Measurements from ENCODE around the gene ELOVL4. TPM values are rescaled to one million over a fixed set of nuclear protein-coding genes. Genes with fewer than 3 reads are reported as not detected.

Gene ELOVL4
- total RNA-seq (2014; rRNA removed; shearing (Covaris generic)), result not detected in 2 replicates

DNA sequence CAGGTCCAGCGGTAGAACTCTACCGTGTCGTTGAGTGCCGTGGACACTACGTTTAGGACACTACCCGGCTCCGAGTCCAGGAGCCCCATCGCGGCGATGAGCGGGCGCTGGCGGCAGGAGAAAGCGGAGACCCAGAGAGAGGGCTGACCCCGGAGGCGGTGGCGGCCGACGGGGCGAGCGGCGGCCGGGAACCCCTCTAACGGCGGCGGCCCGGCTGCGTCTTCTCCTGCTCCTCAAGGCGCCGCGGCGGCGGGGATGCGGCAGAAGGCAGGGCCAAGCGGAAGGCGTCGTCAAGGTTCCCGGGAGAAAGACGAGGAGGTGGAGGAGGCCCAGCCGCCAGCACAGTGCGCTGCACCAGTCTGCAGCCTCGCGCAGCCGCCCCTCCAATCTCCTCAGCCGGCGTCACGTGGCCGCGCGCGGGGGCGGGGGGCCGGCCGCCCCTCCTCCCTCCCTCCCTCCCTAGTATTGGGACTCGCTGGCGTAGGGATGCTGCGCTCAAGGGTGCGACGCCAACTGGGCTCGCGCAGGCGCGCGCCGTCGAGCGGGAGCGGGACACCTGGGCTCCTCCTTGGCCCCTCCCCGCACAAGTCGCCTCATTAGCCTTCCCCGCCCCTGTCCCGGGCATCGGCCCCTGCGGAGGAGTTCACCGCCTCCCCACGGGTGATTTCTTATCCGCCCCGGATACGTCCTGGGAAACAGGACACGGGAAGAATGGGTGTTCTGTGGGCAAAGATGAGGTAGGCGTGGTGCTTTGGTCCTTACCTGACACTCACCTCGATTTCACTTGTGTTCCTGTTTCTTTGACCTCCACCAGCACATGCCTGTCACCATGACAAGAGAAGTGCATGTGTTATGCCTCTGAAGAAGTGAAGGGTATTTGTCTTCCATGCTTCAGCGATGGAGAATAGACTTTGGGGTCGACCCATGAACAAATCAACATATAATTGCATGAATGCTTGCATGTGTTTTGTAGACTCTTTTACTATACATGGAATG is at the start of gene ELOVL4:
ELOVL4 (minus strand) TSS at position 363 of the 996 bp plus-strand sequence; CDS start at position 89, 274 bp downstream.
- DNase-seq (ENCODE audit: low spot score), result no peak

DNA sequence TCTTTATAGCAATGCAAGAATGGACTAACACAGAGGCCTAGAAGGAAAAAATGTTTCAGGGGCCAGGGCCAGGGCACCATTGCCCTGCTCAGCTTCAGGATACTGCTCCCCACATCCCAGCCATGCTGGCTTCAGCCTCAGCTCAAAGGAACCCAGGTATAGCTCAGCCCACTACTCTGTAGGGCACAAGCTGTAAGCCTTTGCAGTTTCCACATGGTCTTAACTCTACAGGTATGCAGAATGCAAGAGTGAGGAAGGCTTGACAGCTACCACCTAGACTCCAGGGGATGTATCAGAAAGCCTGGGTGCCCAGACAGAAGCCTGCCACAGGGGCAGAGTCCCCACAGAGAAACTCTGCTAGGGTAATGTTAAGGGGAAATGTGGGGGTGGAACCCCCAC is 46.6 kb upstream of the ELOVL4 start:
- DNase-seq (ENCODE audit: low spot score), result no peak

DNA sequence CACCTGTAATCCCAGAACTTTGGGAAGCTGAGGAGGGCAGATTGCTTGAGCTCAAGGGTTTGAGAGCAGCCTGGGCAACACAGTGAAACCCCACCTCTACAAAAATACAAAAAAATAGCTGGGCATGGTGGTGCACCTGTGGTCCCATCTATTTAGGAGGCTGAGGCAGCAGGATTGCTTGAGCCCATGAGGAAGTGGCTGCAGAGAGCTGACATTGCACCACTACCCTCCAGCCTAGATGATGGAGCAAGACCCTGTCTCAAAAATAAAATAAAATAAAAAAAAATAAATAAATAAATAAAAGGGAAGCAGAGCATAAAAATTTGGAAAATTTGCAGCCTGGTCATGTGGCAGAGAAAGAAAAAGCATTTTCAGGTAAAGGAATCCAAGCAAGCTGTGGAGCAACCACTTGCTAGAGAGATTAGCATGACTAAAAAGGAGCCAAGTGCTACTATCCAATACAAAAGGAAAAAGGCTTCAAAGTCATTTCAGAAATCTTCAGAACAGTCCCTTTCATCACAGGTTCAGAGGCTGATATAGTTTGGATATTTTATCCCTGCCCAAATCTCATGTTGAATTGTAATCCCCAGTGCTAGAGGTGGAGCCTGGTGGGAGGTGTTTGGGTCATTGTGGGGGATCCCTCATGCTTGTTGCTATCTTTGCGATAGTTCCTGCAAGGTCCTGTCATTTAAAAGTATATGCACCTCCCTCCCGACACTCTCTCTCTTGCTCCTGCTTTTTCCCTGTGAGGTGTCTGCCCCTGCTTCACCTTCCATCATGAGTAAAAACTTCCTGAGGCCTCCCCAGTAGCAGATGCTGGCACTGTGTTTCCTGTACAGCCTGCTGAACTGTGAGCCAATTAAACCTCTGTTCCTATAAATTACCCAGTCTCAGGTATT is 45.9 kb upstream of the ELOVL4 start:
- no peak for DNase-seq (ENCODE audit: low spot score)

DNA sequence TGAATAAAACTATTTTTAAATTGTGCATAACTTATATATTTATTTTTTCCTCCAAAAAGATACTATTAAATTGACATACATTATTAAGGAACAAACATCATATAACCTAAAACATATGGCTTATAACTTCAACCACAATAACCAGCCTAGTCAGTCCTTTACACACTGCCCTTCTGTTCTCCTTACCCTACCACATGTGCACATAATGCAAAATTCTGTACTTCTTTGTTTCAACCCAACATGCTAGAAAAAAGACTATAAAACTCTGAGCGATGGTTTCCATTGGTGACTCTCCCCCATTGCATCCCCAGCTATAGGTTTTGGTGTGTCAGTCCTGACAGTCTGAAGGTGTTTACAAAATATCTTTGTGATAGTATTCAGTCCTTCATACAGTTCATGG is 42.3 kb upstream of the ELOVL4 start:
- DNase-seq (ENCODE audit: low spot score), result no peak

DNA sequence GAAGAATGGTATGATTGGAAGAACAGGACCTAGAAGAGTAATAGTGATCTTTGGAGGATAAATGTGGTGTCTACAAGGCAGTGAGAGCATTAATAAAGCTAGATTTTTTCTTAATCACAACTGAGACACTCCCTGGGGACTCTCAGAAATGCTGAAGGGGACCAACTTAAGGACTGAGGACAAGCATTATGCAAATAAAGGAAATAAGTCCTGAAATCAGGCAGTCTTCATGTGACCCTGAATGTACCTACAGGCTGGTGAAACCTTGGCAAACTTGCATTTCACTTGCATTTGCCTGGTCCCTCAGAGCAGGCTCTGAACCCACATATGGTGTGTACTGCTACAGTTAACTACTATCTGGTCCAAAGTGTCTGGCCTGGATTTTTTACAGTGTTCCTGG is 37.8 kb upstream of the ELOVL4 start:
- no peak for DNase-seq (ENCODE audit: low spot score)

DNA sequence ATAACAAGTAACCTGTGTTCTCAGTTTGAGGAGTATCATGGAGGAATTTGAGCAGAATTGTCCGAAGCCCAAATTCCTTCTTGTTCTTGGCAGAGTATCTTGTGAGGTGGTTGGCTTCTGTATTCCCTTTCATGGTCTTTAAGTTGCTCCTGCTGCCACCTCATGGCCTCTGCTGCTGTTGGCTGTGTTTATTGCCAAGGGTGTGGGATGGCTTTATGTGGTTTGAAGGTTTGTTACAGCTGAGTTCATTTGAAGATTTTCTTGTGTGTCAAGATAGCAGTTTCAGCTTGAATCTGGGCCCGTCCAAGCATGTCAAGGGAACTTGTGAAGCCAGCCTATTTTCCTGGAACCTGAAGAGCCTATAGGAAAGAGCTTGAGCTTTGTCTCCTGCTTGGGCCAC is 36.9 kb upstream of the ELOVL4 start:
- peak; percentile 8 for DNase-seq (ENCODE audit: low spot score)

DNA sequence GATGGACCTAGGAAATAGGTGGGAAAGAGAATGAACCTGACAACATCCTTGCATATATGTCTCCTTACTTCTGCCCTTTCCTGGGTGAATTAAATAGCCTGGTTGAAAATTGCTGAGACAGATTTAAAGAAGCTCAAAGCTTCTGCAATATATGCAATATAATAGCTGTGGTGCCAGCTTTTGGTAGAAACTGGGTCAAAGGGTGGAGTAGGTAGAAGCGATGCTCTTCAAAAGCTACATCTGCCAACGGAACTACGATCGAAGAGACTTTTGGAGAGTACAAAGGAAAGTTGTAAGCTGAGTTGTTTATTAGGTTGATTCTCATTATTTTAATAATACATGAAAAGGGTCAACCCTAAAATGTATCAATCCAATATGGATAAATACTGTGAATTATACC is 34.3 kb upstream of the ELOVL4 start:
- DNase-seq (ENCODE audit: low spot score), result no peak

DNA sequence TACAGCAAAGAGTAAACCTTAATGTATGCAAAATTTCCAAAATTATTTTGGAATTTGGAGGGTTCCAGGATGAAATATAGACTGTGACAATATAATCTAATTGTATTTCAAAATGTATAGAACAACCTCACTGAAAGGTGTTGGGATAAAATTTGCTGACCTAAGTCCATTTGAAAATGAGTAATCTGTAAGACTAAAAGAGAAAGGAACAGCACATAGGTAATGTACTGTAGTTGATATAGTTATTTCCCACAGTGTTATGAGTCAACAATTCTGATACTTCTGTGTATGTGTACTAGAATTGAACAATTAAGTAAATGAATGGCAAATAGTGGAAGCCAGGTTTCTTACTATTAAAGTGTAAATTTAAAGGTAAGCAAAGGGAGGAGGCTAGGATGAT is 23.8 kb upstream of the ELOVL4 start:
- DNase-seq (ENCODE audit: low spot score), result no peak

DNA sequence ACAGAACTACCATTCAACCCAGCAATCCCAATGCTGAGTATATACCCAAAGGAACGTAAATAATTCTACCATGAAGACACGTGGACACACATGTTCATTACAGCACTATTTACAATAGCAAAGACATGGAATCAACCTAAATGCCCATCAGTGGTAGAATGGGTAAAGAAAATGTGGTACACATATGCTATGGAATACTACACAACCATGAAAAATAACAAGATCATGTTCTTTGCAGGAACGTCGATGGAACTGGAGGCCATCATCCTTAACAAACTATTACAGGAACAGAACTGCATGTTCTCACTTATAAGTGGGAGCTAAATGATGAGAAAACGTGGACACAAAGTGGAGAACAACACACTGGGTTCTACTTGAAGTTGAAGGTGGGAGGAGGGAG is 22.4 kb upstream of the ELOVL4 start:
- no peak for DNase-seq (ENCODE audit: low spot score)

DNA sequence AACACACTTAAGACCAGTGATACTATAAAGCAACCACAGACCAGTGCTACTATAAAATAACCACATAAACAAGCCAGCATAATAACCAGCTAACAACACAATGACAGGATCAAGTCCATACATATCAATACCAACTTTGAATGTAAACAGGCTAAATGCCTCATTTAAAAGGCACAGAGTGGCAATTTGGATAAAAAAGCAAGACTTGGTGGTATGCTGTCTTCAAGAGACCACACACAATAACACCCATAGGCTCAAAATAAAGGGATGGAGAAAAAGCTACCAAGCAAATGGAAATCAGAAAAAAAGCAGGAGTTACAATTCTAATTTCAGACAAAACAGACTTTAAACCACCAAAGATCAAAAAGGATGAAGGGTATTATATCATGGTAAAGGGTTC is 19.8 kb upstream of the ELOVL4 start:
- no peak for DNase-seq (ENCODE audit: low spot score)

DNA sequence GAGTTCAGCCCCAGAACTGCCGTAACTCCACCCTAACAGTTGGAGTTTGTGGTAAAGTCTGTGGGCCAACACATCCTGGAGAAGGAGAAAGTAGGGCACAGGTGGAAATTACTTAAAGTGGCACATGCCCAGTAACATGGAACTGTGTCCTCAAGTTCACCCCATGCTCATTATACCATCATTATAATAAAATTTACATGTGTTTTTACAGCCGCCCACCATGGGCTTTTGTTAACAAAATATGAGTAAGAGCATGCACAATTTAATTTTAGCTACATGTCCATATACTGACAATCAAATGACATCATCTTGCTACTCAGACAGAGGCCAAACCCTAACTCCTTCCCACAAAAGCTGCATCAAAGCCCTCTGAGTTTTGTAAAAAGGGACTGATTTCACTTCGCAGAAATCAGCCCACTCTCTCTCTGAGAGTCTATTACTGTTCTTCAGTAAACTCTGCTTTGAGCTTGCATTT is 17.3 kb upstream of the ELOVL4 start:
- no peak for DNase-seq (ENCODE audit: low spot score)

DNA sequence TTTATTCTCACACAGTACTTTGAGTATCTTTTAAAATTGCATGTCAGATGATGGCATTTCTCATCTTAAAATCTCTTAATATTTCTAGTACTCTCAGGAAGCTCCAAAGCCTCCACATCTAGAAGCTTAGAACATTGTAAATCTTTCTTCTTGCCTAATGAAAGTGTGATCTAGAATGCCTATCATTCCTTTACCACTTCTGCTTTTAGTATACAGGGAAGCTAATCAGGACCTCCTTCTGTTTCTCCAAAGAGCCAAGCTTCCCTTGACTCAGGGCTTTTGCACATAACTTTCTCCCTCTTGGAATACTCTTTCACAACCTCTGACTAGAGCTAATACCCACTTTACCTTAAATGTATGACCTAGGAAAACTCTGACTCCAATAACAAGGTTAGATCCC is 7.5 kb upstream of the ELOVL4 start:
- no peak for DNase-seq (ENCODE audit: low spot score)

DNA sequence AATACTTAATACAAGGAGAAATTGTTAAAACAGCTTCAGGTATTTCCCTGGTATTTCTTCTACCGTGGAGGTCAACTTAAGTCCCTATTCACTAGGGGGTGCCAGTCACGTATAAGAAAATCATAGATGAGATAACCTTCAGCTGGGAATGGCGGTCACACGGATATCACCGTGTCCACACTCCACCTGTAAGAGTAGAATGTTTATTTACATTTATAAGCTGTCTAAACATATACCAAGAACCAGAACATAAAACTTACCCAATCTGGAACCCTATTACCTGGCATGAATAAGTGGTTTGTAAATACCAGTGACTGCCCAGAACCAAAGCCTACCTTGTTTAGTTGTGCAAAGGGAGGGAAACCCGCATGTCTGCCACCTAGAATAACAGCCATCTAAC is 1.9 kb upstream of the ELOVL4 start:
- peak; percentile 81 for DNase-seq (ENCODE audit: low spot score)

DNA sequence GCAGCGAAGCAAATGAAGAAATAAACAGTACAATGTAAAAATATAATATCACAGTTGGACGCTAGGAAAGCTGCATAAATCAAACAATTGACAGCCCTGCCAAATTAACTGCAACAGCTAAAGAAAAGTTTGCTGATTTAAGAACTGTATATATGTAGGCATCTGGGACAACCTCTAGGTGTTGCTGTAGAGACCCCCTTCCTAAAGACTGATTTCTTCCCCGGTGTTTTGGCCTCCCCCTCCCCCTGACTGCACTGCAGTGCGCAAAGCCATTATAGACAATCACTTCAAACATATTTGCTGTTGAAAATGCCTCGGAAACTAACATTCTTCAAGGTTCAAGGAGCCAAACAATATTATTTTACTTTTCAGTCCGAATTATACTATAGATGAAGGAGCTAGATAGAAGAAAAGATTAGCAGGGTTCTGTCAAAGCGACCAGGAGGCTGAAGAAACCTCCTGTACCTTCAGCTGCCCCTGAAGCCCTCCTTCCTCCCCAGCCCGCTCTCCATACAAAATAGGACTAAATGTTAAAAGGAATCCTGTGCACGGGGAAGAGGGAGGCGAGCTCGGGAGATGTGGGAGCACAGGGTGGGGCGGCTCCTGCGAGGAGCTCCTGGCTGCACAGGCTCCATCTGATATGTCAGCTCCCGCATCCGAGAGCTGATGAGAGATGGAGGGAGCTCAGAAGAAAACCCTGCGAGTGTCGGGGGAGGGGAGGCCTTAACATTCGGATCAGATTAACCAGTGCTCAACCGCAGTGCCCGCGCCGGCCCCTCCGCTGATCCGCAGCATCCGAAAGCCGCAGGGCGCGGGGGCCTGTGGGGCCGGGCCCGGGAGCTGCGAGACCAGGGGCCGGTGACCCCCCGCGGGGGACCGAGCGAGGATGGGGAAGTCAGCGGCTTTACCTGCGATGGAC is 822 bp downstream of the ELOVL4 start:
- no peak for DNase-seq (ENCODE audit: low spot score)

DNA sequence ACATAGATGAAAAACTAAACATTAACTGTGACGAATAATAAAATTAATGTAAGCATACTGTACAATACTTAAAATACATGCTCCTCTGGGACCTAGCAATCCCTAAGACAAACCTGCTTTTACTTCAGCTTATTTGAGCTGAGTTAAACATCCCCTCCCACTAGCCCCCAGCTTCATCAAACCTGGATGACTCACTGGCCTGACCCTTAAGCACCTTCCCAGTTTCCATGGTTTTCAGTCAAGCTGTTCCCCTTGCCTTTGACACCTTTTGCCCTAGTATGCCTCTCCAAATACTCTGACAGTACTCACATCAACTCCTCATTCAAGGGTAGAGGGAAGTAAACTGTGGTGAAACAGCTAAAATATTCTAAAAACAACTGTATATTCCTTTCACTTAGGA is 4.2 kb downstream of the ELOVL4 start:
- DNase-seq (ENCODE audit: low spot score), result no peak

DNA sequence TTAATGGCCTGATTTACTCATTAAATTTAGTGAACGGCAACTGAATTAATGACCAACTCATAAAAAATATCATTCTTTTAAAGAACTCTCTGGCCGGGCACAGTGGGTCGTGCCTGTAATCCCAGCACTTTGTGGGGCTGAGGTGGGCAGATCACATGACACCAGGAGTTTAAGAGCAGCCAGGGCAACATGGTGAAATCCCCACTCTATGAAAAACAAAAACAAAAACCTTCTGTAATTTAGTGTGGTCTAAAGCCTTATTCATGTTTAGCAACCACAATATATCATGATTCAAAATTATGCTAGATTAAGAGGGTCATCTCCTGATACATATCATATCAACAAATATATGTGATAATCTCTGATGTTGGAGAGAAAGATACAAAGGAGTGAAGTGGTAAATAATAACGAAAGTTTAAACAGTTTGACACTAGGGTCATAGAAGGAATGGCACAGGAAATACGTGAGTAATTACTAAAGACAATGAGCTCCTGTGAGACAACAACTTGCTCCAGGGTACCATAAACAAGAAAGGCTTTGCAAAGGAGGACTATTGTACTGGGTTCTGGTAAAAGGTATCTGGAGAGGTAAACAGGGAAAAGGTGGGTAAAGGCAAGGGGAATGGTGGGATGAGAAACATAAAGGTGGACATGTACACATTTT is 5.7 kb downstream of the ELOVL4 start:
- DNase-seq (ENCODE audit: low spot score), result no peak

DNA sequence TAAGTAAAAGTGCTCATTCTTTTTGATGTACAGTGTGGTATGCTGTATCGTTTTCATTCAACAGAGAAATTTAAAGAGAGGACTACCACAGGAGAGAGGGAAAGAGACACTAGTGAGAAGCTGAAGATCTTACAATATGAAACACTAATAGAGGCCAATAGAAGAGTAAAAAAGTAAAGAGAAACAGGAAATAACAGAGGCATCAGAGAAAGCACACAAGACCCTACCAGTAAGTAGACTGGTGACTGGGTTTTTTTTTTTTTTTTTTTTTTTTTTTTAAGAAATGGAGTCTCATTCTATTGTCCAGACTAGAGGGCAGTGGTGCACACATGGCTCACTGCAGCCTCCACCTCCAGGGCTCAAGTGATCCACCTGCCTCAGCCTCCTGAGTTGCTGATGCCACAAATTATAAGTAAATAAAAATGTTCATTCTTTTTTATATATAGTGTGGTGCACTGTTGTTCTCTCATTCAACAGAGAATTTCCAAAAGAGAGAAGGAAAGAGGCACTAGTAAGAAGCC is 18.8 kb downstream of the ELOVL4 start:
- DNase-seq (ENCODE audit: low spot score), result no peak

DNA sequence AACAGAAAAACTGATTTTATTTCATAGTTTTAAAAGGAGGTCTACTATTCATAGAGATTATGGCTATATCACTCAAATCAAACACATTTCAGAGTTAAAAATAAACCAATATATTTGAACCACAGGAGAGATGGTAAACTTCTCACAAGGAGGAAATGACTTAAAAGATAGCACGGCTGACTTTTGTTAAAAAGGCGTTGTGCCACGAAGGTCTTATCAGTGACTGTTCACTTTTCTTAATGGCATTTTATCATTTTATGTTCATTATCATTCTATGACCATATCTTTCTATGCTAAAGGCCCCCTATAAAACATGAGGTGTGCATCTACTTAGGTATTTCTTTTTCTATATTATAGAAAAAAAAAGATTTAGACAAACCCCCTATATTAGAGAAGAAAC is 19.6 kb downstream of the ELOVL4 start:
- DNase-seq (ENCODE audit: low spot score), result no peak

DNA sequence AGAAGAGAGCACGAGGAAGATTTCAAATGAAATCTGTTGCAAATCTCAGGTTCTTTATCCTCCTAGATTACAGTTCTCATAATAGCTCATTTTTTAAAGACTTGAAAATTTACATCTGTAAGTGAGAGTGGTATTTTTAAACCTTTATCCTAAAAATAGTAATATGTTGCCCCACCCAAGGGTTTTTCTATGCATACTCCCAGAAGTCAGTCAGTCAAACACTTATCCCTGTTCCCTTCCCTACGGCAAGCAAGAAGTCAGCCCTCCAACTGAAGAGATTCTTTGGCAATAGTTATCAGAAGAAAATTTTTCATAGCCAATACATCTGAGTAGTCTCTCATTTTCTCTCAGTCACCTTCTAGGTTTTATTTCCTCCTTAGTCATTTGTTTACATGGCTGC is 24.1 kb downstream of the ELOVL4 start:
- no peak for DNase-seq (ENCODE audit: low spot score)

DNA sequence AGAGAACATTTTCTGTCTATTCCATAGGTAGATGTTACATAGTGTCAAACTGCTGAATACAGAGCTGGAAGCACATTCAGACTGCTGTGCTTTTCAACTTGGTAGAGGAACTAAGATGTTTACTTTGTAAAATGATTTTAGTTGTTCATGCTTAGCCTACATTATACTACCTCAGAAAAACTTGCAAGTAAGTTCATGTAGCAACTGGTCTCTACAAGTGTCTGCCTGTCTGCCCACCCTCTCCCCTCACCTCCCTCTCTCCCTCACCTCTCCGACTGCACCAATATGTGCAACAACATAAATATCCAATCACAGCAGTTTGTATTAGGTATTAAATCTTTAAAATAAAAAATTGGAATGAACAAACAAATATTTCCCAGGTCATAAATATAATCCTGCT is 25.3 kb downstream of the ELOVL4 start:
- DNase-seq (ENCODE audit: low spot score), result no peak

Measured in HT-29 (cell line).